ENCODE data around the gene GRK4. TPM values are rescaled to one million over a fixed set of nuclear protein-coding genes. Genes with fewer than 3 reads are reported as not detected.
A peak's percentile ranks its signal among the peaks of the same experiment; 100 is the strongest.
"Not testable (repeated sequence)": the region's sequence is repeated elsewhere in the genome, so short reads cannot be mapped to it uniquely, and the experiment has no call there.

The GRK4 gene
- total RNA-seq, 1 donor from 2014 or later = 14.9 TPM

DNA sequence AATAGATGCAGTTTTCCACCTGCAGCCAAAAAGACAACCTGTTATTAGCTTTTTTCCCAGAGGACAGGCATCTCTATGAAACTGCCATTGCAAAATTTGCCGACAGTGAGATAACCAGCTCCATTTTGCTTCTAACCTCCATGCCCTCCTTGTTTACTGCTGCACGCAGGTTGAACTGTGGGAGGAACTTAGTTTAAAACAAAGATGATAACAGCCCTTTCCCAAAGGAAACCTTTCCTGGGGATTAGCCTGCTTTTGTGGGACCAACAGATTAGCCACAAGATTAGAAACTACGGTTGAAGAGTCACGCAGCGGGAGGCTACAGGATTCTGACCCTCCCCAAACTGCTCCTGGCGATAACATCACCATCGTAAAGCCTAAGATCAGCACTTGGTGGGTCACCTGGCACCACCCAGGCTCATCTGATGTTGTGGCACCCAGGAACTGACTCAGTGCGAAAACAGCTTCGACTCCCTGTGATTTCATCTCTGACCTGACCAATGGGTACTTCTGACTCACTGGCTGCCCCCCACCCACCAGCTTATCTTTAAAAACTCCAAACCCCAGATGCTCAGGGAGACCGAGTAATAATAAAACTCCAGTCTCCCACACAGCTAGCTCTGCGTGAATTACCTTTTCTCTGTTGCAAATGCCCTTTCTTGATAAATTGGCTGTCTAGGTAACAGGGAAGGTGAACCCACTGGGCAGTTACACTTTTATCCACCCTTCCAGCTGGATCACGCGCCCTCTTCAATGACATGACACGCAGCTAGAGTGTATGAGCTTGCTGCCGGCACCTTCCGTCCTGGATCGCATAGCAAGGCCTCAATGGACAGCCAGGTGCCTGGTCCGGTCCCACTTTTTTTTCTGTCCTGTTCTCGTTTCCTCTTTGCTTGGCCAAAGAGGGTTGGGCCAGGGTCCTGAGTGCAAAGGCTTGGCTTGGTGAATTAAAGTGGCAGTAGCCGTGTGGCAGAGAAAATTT is 27.3 kb upstream of the GRK4 start:
- TF ChIP-seq, protein P1, sequence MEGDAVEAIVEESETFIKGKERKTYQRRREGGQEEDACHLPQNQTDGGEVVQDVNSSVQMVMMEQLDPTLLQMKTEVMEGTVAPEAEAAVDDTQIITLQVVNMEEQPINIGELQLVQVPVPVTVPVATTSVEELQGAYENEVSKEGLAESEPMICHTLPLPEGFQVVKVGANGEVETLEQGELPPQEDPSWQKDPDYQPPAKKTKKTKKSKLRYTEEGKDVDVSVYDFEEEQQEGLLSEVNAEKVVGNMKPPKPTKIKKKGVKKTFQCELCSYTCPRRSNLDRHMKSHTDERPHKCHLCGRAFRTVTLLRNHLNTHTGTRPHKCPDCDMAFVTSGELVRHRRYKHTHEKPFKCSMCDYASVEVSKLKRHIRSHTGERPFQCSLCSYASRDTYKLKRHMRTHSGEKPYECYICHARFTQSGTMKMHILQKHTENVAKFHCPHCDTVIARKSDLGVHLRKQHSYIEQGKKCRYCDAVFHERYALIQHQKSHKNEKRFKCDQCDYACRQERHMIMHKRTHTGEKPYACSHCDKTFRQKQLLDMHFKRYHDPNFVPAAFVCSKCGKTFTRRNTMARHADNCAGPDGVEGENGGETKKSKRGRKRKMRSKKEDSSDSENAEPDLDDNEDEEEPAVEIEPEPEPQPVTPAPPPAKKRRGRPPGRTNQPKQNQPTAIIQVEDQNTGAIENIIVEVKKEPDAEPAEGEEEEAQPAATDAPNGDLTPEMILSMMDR (IDR thresholded peaks at IDR 0.05; ENCODE audit: unreplicated experiment) = no peak
- no peaks in the 10 kb centered on the region for H3K9me3 Mint-ChIP-seq (ENCODE audit: low read depth)
- no peak for DNase-seq (ENCODE audit: low spot score, unreplicated experiment)
- no peaks in the 10 kb centered on the region for H3K27me3 Mint-ChIP-seq
- peaks cover 12% of the 10 kb centered on the region for H3K4me1 Mint-ChIP-seq (ENCODE audit: low read depth)
- peak overlapping the region; percentile 67 for H3K27ac Mint-ChIP-seq
- H3K4me3 Mint-ChIP-seq (ENCODE audit: low read depth) = peak overlapping the region; percentile 81
- H3K36me3 Mint-ChIP-seq (ENCODE audit: insufficient read depth) = peaks cover 8% of the 10 kb centered on the region

DNA sequence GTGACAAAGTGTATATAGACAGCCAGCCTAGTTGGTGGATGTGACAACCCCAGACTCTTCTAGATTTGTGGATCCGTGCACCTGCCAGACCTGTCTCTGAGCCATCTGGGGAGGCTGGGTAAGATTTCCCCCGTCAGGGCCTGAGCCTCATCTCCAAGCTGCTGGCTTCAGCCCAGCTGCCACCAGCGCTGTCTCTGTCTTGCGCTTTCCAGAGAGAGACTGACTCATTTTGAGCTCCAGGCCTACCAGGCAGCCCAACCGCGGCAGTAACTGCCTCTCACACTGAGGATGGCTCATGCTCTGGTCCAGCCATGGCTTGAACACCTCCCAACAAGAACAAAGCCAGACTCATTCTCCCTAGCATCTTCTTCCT is 26.6 kb upstream of the GRK4 start:
- H3K27ac Mint-ChIP-seq = no peak overlapping the region

DNA sequence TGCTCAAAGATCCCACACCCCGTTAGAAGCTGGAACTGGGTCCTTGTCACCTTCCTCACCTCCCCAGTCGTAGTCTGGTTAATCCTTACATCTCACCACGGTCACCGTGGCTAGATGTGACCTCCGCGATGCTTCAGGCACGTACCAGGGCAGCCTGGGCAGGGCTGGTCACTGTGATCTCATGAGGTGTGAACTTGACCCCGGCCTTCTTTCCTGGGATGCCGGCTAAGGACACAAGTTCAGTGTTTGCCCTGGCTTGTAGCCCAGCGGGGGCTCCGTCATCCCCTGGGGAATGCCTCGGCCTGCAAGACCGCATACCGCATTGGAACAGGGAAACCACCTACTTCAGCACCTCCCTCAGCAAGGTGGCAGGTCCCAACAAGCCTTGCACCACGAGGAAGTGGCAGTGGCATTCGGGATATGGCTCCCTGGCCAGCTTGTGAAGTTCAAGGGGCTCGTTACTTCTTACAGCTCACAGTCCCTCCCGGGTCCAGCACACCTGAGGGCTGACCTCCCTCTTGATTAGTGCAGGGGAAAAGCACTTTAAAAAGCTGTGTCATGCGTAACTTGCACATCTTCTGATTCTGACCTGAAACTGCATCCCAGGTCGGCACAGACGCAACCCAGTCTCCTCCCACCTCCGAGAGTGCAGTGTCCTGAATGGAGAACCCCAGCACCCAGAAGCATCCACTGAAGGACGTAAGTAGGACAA is 26.1 kb upstream of the GRK4 start:
- Mint-ChIP-seq H3K36me3 (ENCODE audit: insufficient read depth) (peaks cover 8% of the 10 kb centered on the region), H3K27me3 (no peaks in the 10 kb centered on the region), H3K4me1 (ENCODE audit: low read depth) (peaks cover 12% of the 10 kb centered on the region), H3K27ac (no peak overlapping the region), H3K9me3 (ENCODE audit: low read depth) (no peaks in the 10 kb centered on the region), H3K4me3 (ENCODE audit: low read depth) (peak overlapping the region; percentile 81)
- no peak for DNase-seq (ENCODE audit: low spot score, unreplicated experiment)
- TF ChIP-seq, protein P1 (IDR thresholded peaks at IDR 0.05; ENCODE audit: unreplicated experiment) = no peak

More for the DNA sequence above, 26.6 kb upstream of the GRK4 start:
- TF ChIP-seq, protein P1 (IDR thresholded peaks at IDR 0.05; ENCODE audit: unreplicated experiment) = no peak
- Mint-ChIP-seq H3K36me3 (ENCODE audit: insufficient read depth) (peaks cover 8% of the 10 kb centered on the region), H3K9me3 (ENCODE audit: low read depth) (no peaks in the 10 kb centered on the region), H3K4me3 (ENCODE audit: low read depth) (peak overlapping the region; percentile 81), H3K4me1 (ENCODE audit: low read depth) (peaks cover 12% of the 10 kb centered on the region), H3K27me3 (no peaks in the 10 kb centered on the region)
- DNase-seq (ENCODE audit: low spot score, unreplicated experiment) = no peak

DNA sequence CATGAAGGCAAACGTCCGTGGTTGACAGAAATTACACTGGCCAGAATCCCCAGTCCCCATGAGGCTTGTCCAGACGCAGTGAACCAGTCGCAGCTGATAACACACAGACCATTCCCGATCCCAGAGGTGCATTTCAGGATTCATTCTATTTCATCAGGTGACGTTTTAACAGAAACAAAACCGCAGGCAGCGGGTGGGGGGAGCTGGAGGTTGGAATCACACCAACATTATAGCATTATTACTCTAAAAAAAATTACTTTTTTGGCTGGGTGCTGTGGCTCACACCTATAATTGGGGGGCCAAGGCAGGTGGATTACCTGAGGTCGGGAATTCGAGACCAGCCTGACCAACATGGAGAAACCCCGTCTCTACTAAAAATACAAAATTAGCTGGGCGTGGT is 25.4 kb upstream of the GRK4 start:
- Mint-ChIP-seq H3K4me1 (ENCODE audit: low read depth) (peaks cover 11% of the 10 kb centered on the region), H3K27me3 (no peaks in the 10 kb centered on the region), H3K36me3 (ENCODE audit: insufficient read depth) (peaks cover 11% of the 10 kb centered on the region), H3K27ac (no peak overlapping the region), H3K4me3 (ENCODE audit: low read depth) (no peak overlapping the region), H3K9me3 (ENCODE audit: low read depth) (no peaks in the 10 kb centered on the region)
- no peak for DNase-seq (ENCODE audit: low spot score, unreplicated experiment)
- TF ChIP-seq, protein P1 (IDR thresholded peaks at IDR 0.05; ENCODE audit: unreplicated experiment) = no peak

DNA sequence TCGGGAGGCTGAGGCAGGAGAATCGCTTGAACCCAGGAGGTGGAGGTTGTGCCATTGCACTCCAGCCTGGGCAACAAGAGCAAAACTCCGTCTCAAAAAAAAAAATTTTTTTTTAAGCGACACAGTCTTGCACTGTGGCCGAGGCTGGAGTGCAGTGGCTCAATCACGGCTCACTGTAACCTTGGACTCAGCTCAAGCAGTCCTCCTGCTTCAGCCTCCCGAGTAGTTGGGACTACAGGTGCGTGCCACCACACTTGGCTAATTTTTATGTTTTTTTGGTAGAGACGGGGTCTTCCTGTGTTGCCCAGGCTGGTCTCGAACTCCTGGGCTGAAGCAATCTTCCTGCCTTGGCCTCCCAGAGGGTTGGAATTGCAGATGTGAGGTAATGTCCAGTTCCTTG is 25.0 kb upstream of the GRK4 start:
- H3K27me3 Mint-ChIP-seq; H3K9me3 Mint-ChIP-seq (ENCODE audit: low read depth); DNase-seq (ENCODE audit: low spot score, unreplicated experiment); H3K27ac Mint-ChIP-seq; H3K4me3 Mint-ChIP-seq (ENCODE audit: low read depth); H3K4me1 Mint-ChIP-seq (ENCODE audit: low read depth): not testable (repeated sequence)
- peaks cover 11% of the 10 kb centered on the region for H3K36me3 Mint-ChIP-seq (ENCODE audit: insufficient read depth)

Measured in progenitor cell of endocrine pancreas (in vitro differentiated cells).